Stimulated activated CD8-positive, alpha-beta memory T cell treated with anti-CD3 and anti-CD28 coated beads, Interleukin-7, amount 100 ng/mL, for 24 hours (primary cell): ENCODE results near the gene SLC49A3.
"Not testable (repeated sequence)": the region's sequence is repeated elsewhere in the genome, so short reads cannot be mapped to it uniquely, and the experiment has no call there.

Experiments
- DNase-seq: peaks from one replicate; pipeline ENCODE4 v3.0.0-alpha.2; 2020; ENCODE audit warnings: low read depth

SLC49A3 gene

GRCh38 chr4:653080-653821, 35.7 kb downstream of the SLC49A3 start:
- DNase-seq, result no peak

GRCh38 chr4:651884-652642, 36.9 kb downstream of the SLC49A3 start:
- no peak for DNase-seq

- DNase-seq, result no peak
These were observed 37.7 kb downstream of the SLC49A3 start for GRCh38 chr4:650951-651883.

GRCh38 chr4:650461-650860, 38.5 kb downstream of the SLC49A3 start:
- no peak for DNase-seq

- no peak for DNase-seq
These were observed 39.1 kb downstream of the SLC49A3 start for GRCh38 chr4:649751-650310.

GRCh38 chr4:649293-649625, 39.7 kb downstream of the SLC49A3 start:
- DNase-seq, result no peak

- DNase-seq, result no peak
These were observed 40.2 kb downstream of the SLC49A3 start for GRCh38 chr4:648579-649292.

- DNase-seq, result no peak
These were observed 41.5 kb downstream of the SLC49A3 start for GRCh38 chr4:647481-647880.

- no peak for DNase-seq
These were observed 42.5 kb downstream of the SLC49A3 start for GRCh38 chr4:646460-646859.

GRCh38 chr4:642366-642765, 46.6 kb downstream of the SLC49A3 start:
- DNase-seq, result not testable (repeated sequence)

GRCh38 chr4:637536-638280, 51.2 kb downstream of the SLC49A3 start:
- no peak for DNase-seq

- no peak for DNase-seq
These were observed 52.3 kb downstream of the SLC49A3 start for GRCh38 chr4:636628-637159.

GRCh38 chr4:635851-636627, 52.9 kb downstream of the SLC49A3 start:
- no peak for DNase-seq

GRCh38 chr4:635066-635835, 53.7 kb downstream of the SLC49A3 start:
- DNase-seq, result not testable (repeated sequence)

- no peak for DNase-seq
These were observed 54.4 kb downstream of the SLC49A3 start for GRCh38 chr4:634599-634985.

GRCh38 chr4:633976-634598, 54.9 kb downstream of the SLC49A3 start:
- no peak for DNase-seq

GRCh38 chr4:633406-633805, 55.5 kb downstream of the SLC49A3 start:
- no peak for DNase-seq

GRCh38 chr4:632926-633325, 56.0 kb downstream of the SLC49A3 start:
- no peak for DNase-seq
